ENCODE measurements around the gene MTFMT. TPM values are rescaled to one million over a fixed set of nuclear protein-coding genes. Genes with fewer than 3 reads are reported as not detected.

Gene MTFMT
- total and polyA plus RNA-seq, 2 of the 13 experiments (the other 11 are each of a cell fraction or from before 2014, with no cell fraction given) = 9.9 to 23.2 TPM

DNA sequence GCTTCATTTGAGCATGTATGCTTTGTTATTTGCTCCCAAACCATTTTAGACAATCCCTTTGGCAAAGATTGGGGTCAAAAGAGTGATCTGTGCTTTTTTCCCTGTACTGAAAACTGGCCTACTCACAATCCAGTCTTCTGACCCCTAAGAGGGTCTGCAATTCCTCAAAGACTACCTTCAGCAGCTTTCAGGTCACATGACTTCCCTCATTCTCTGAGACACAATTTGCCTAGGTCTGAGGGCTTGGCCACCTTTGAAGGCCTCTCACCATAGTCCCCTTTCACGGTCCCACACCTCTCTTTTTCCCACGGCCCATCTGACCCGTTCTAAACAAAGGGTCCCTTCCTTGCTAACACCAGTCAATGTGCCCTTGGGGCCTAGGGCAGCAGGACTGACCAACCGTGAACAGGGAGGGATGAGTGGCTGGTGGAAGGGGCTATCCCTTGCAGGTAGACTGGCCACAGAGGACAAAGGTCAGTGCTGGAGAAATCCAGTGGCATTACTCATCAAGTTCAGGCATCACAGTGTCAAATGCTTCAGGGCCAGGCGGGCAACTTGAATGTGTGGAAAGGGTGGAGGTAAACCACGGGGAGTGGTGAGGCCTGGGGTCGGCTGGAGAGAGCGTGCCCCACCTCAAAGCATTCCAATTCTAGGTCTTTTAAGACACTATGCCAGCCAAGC lies 27.6 kb upstream of the MTFMT start (continued):
- peak; percentile 41; the same call in 1 of the 2 replicates for TF ChIP-seq ZNF629 (CRISPR knock-in tag; conservative IDR thresholded peaks at IDR 0.05)
- no peak for TF ChIP-seq FOXJ3 (CRISPR knock-in tag; IDR thresholded peaks at IDR 0.05; ENCODE audit: borderline replicate concordance)
- TF ChIP-seq ZNF530 (CRISPR knock-in tag; IDR thresholded peaks at IDR 0.05; ENCODE audit: low read depth) = no peak
- no peak; the same call in 1 of the 2 replicates for TF ChIP-seq ZBTB3 (CRISPR knock-in tag; IDR thresholded peaks at IDR 0.05; ENCODE audit: borderline replicate concordance, low read depth)
- TF ChIP-seq, protein P1, sequence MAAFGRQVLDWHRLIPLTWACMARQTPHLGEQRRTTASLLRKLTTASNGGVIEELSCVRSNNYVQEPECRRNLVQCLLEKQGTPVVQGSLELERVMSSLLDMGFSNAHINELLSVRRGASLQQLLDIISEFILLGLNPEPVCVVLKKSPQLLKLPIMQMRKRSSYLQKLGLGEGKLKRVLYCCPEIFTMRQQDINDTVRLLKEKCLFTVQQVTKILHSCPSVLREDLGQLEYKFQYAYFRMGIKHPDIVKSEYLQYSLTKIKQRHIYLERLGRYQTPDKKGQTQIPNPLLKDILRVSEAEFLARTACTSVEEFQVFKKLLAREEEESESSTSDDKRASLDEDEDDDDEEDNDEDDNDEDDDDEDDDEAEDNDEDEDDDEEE (CRISPR knock-in tag; IDR thresholded peaks at IDR 0.05) = no peak
- no peak for TF ChIP-seq SRSF1 (optimal IDR thresholded peaks at IDR 0.05; ENCODE audit: low read depth, low read length)
- peak; percentile 90 for TF ChIP-seq RXRA (CRISPR knock-in tag; IDR thresholded peaks at IDR 0.05)
- no peak for TF ChIP-seq TOPORS (CRISPR knock-in tag; IDR thresholded peaks at IDR 0.05)
- TF ChIP-seq RNF2 (conservative IDR thresholded peaks at IDR 0.05; ENCODE audit: low read depth) = 0 out of 2 replicates have a peak, but pooled peaks have one; percentile 36
- TF ChIP-seq, protein P2, sequence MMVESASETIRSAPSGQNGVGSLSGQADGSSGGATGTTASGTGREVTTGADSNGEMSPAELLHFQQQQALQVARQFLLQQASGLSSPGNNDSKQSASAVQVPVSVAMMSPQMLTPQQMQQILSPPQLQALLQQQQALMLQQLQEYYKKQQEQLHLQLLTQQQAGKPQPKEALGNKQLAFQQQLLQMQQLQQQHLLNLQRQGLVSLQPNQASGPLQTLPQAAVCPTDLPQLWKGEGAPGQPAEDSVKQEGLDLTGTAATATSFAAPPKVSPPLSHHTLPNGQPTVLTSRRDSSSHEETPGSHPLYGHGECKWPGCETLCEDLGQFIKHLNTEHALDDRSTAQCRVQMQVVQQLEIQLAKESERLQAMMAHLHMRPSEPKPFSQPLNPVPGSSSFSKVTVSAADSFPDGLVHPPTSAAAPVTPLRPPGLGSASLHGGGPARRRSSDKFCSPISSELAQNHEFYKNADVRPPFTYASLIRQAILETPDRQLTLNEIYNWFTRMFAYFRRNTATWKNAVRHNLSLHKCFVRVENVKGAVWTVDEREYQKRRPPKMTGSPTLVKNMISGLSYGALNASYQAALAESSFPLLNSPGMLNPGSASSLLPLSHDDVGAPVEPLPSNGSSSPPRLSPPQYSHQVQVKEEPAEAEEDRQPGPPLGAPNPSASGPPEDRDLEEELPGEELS (CRISPR knock-in tag; IDR thresholded peaks at IDR 0.05) = 0 out of 2 replicates have a peak, but pooled peaks have one; percentile 34
- TF ChIP-seq ZNF674 (CRISPR knock-in tag; IDR thresholded peaks at IDR 0.05; ENCODE audit: low read depth) = no peak
- TF ChIP-seq, protein P3, sequence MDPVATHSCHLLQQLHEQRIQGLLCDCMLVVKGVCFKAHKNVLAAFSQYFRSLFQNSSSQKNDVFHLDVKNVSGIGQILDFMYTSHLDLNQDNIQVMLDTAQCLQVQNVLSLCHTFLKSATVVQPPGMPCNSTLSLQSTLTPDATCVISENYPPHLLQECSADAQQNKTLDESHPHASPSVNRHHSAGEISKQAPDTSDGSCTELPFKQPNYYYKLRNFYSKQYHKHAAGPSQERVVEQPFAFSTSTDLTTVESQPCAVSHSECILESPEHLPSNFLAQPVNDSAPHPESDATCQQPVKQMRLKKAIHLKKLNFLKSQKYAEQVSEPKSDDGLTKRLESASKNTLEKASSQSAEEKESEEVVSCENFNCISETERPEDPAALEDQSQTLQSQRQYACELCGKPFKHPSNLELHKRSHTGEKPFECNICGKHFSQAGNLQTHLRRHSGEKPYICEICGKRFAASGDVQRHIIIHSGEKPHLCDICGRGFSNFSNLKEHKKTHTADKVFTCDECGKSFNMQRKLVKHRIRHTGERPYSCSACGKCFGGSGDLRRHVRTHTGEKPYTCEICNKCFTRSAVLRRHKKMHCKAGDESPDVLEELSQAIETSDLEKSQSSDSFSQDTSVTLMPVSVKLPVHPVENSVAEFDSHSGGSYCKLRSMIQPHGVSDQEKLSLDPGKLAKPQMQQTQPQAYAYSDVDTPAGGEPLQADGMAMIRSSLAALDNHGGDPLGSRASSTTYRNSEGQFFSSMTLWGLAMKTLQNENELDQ (CRISPR knock-in tag; IDR thresholded peaks at IDR 0.05; ENCODE audit: borderline replicate concordance) = no peak
- TF ChIP-seq, protein P4, sequence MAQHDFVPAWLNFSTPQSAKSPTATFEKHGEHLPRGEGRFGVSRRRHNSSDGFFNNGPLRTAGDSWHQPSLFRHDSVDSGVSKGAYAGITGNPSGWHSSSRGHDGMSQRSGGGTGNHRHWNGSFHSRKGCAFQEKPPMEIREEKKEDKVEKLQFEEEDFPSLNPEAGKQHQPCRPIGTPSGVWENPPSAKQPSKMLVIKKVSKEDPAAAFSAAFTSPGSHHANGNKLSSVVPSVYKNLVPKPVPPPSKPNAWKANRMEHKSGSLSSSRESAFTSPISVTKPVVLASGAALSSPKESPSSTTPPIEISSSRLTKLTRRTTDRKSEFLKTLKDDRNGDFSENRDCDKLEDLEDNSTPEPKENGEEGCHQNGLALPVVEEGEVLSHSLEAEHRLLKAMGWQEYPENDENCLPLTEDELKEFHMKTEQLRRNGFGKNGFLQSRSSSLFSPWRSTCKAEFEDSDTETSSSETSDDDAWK (CRISPR knock-in tag; IDR thresholded peaks at IDR 0.05) = no peak
- TF ChIP-seq SAFB2 (CRISPR knock-in tag; IDR thresholded peaks at IDR 0.05; ENCODE audit: borderline replicate concordance, low read depth) = no peak
- no peak for TF ChIP-seq ZIK1 (CRISPR knock-in tag; IDR thresholded peaks at IDR 0.05; ENCODE audit: borderline replicate concordance, low read depth)
- TF ChIP-seq ZNF75D (CRISPR knock-in tag; IDR thresholded peaks at IDR 0.05; ENCODE audit: borderline replicate concordance) = no peak
- TF ChIP-seq, protein P5, sequence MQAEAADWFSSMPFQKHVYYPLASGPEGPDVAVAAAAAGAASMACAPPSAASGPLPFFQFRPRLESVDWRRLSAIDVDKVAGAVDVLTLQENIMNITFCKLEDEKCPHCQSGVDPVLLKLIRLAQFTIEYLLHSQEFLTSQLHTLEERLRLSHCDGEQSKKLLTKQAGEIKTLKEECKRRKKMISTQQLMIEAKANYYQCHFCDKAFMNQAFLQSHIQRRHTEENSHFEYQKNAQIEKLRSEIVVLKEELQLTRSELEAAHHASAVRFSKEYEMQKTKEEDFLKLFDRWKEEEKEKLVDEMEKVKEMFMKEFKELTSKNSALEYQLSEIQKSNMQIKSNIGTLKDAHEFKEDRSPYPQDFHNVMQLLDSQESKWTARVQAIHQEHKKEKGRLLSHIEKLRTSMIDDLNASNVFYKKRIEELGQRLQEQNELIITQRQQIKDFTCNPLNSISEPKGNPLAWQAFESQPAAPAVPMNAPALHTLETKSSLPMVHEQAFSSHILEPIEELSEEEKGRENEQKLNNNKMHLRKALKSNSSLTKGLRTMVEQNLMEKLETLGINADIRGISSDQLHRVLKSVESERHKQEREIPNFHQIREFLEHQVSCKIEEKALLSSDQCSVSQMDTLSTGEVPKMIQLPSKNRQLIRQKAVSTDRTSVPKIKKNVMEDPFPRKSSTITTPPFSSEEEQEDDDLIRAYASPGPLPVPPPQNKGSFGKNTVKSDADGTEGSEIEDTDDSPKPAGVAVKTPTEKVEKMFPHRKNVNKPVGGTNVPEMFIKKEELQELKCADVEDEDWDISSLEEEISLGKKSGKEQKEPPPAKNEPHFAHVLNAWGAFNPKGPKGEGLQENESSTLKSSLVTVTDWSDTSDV (CRISPR knock-in tag; IDR thresholded peaks at IDR 0.05) = no peak
- TF ChIP-seq NONO (IDR thresholded peaks at IDR 0.05) = no peak
- no peak for TF ChIP-seq NONO (CRISPR knock-in tag; conservative IDR thresholded peaks at IDR 0.05)
- TF ChIP-seq HCFC1 (IDR thresholded peaks at IDR 0.05; ENCODE audit: low read depth, low read length) = no peak
